GM12874 (cell line): ENCODE measurements around the gene TBC1D4.

Experiments
- CTCF ChIP-seq: IDR thresholded peaks from 2 replicates; pipeline ENCODE4 v1.5.1; 2011; ENCODE audit warnings: low read depth, mild to moderate bottlenecking, control low read depth, low read length, moderate library complexity; ENCODE audit not compliant: insufficient read depth

TBC1D4 gene

GRCh38 chr13:75458696-75459422 lies 23.1 kb downstream of the TBC1D4 start:
- no peak for TF ChIP-seq CTCF

- TF ChIP-seq CTCF, result no peak
Observed at GRCh38 chr13:75455962-75456361, 26.0 kb downstream of the TBC1D4 start.

- TF ChIP-seq CTCF, result no peak
Observed at GRCh38 chr13:75454497-75454896, 27.5 kb downstream of the TBC1D4 start.

- no peak for TF ChIP-seq CTCF
Observed at GRCh38 chr13:75452564-75452963, 29.4 kb downstream of the TBC1D4 start.

- TF ChIP-seq CTCF, result no peak
Observed at GRCh38 chr13:75447493-75447892, 34.5 kb downstream of the TBC1D4 start.

- TF ChIP-seq CTCF, result no peak
Observed at GRCh38 chr13:75446874-75447273, 35.1 kb downstream of the TBC1D4 start.

GRCh38 chr13:75445717-75446499 lies 36.1 kb downstream of the TBC1D4 start:
- TF ChIP-seq CTCF, result no peak
